Spleen (tissue), 11 donors: Measurements from ENCODE around the gene OR2T27. TPM values are rescaled to one million over a fixed set of nuclear protein-coding genes. Genes with fewer than 3 reads are reported as not detected.
A peak's percentile ranks its signal among the peaks of the same experiment; 100 is the strongest.
"Not testable (repeated sequence)": the region's sequence is repeated elsewhere in the genome, so short reads cannot be mapped to it uniquely, and the experiment has no call there.

ENCODE experiments used
- DNase-seq: peaks from one replicate; pipeline ENCODE4 v3.0.0-alpha.2; 2020
- H3K27ac ChIP-seq, 8 donors: fragments of 200-600 bp; sonication (generic) in 7 of 8; 1 replicate in 4 of 8; 2 replicates in 4 of 8; pipeline versions ENCODE4 v1.5.0 to v1.8.0; 2016 to 2021; ENCODE audit warnings: inconsistent platforms in 4 of 8, mild to moderate bottlenecking in 4 of 8, moderate library complexity in 1 of 8
- H3K27me3 ChIP-seq, 7 donors: fragments of 200-600 bp; sonication (generic) in 6 of 7; replicated peaks in 1 of 7; 1 replicate in 4 of 7; 2 replicates in 3 of 7; pipeline versions ENCODE4 v1.5.0 to v1.8.0; 2016 to 2021; ENCODE audit warnings: inconsistent platforms in 3 of 7, mild to moderate bottlenecking in 1 of 7
- H3K36me3 ChIP-seq, 6 donors: fragments of 200-600 bp; sonication (generic) in 5 of 6; 1 replicate in 4 of 6; 2 replicates in 2 of 6; pipeline versions ENCODE4 v1.5.0 to v1.8.0; 2016 to 2021; ENCODE audit warnings: inconsistent platforms in 2 of 6
- H3K4me1 ChIP-seq, 6 donors: fragments of 200-600 bp; sonication (generic) in 5 of 6; 1 replicate in 3 of 6; 2 replicates in 3 of 6; pipeline versions ENCODE4 v1.5.0 to v1.8.0; 2016 to 2021; ENCODE audit warnings: inconsistent platforms in 3 of 6
- H3K4me3 ChIP-seq, 8 donors: fragments of 200-600 bp; sonication (generic) in 7 of 8; 1 replicate in 4 of 8; 2 replicates in 4 of 8; pipeline versions ENCODE4 v1.5.0 to v1.8.0; 2016 to 2021; ENCODE audit warnings: inconsistent platforms in 4 of 8, mild to moderate bottlenecking in 4 of 8, moderate library complexity in 2 of 8
- H3K9me3 ChIP-seq, 8 donors: fragments of 200-600 bp; sonication (generic) in 7 of 8; 1 replicate in 4 of 8; 2 replicates in 4 of 8; pipeline versions ENCODE4 v1.5.0 to v1.8.0; 2016 to 2021; ENCODE audit warnings: inconsistent platforms in 4 of 8
- POLR2A ChIP-seq, 3 donors: fragments of 450-650 bp; IDR thresholded peaks; one replicate each; pipeline ENCODE4 v1.5.1; 2017; ENCODE audit warnings: antibody characterized with exemption in 3 of 3, mild to moderate bottlenecking in 1 of 3
- POLR2AphosphoS5 ChIP-seq, 3 donors: sonication (generic); formaldehyde crosslinking; IDR thresholded peaks; one replicate each; pipeline ENCODE4 v1.5.1; 2017; ENCODE audit warnings: antibody characterized with exemption in 3 of 3
- WGBS, 5 donors: extraction: QIAGEN DNeasy Blood & Tissue Kit in 3 of 5; methylation state at CpG; one replicate each; pipeline versions ENCODE4 v1.1.5 to v1.1.7; 2013 to 2018; 5-methylcytosine and 5-hydroxymethylcytosine counted together
- intact Hi-C: fragments of 100-400 bp; cut with DNase I; formaldehyde crosslinking; loops from one replicate; pipeline ENCODE4 v1.15.0; 2023; ENCODE audit warnings: low total_unique reads
- polyA plus RNA-seq, 3 donors: library from polyadenylated mRNA; stranded (reverse); fragments of 200-250 nt; gene quantifications; one replicate each; pipeline ENCODE4 v1.2.1, GENCODE V29; 2013
- total RNA-seq, 7 donors: library from RNA; depleted of rRNA in 3 of 7; stranded (reverse); fragments of >200 nt in 3 of 7; fragmentation: NEBNext Ultra II Directional in 4 of 7; extraction: Animal tissue kit (Norgen Biotek cat#: 25700) in 4 of 7; gene quantifications; one replicate each; pipeline versions ENCODE4 v1.1.0 to v1.2.1, GENCODE V29; 2016 to 2021
- TF ChIP-seq, protein P1 (sequence below), 11 experiments: fragments of 200-600 bp in 7 of 11; fragments of 450-650 bp in 4 of 11; sonication (generic) in 4 of 11; IDR thresholded peaks in 8 of 11; conservative IDR thresholded peaks in 3 of 11; 1 replicate in 7 of 11; 2 replicates in 4 of 11; pipeline versions ENCODE4 v1.4.0 to v1.8.0; 2016 to 2021; ENCODE audit warnings: antibody characterized with exemption in 11 of 11, inconsistent platforms in 4 of 11, mild to moderate bottlenecking in 1 of 11
- donor health status: healthy with polysubstance abuse.
- donor health status: DM: no; HTN: no; CAD: no; lungs with moderate emphysema.
- donor health status: DM: no; HTN: no; CAD: no.
- donor health status: Bipolar disorder and iron deficiency.
- donor health status: healthy.
- donor health status: DM: no; HTN: no; CAD: no.
- donor health status: DM: yes; HTN: yes; CAD: no.

OR2T27 gene
- total and polyA plus RNA-seq, 10 donors = not detected

GRCh38 chr1:248681651-248682050 lies 26.3 kb upstream of the OR2T27 start:
- TF ChIP-seq, protein P1, sequence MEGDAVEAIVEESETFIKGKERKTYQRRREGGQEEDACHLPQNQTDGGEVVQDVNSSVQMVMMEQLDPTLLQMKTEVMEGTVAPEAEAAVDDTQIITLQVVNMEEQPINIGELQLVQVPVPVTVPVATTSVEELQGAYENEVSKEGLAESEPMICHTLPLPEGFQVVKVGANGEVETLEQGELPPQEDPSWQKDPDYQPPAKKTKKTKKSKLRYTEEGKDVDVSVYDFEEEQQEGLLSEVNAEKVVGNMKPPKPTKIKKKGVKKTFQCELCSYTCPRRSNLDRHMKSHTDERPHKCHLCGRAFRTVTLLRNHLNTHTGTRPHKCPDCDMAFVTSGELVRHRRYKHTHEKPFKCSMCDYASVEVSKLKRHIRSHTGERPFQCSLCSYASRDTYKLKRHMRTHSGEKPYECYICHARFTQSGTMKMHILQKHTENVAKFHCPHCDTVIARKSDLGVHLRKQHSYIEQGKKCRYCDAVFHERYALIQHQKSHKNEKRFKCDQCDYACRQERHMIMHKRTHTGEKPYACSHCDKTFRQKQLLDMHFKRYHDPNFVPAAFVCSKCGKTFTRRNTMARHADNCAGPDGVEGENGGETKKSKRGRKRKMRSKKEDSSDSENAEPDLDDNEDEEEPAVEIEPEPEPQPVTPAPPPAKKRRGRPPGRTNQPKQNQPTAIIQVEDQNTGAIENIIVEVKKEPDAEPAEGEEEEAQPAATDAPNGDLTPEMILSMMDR (IDR thresholded peaks at IDR 0.05 in 8 of 11, conservative IDR thresholded peaks at IDR 0.05 in 3 of 11) = no peak
- TF ChIP-seq POLR2A (IDR thresholded peaks at IDR 0.05) = no peak
- no peak for TF ChIP-seq POLR2AphosphoS5 (IDR thresholded peaks at IDR 0.05)
- H3K4me3 ChIP-seq = no peak overlapping the region
- no peak for DNase-seq
- H3K4me1 ChIP-seq = no peaks in the 10 kb centered on the region
- H3K27ac ChIP-seq = no peak overlapping the region
- intact Hi-C loops = no loop called here
- H3K36me3 ChIP-seq = no peaks in the 10 kb centered on the region
- WGBS, 5 donors = 83 to 93% (median 87%) methylated on average over 8 of the region's 8 CpGs
- H3K27me3 ChIP-seq = no peaks in the 10 kb centered on the region
- H3K9me3 ChIP-seq = no peaks in the 10 kb centered on the region

GRCh38 chr1:248670003-248670402 lies 14.7 kb upstream of the OR2T27 start:
- Histone ChIP-seq H3K4me3 (no peak overlapping the region), H3K9me3 (peaks cover 0 to 32% (median 13%) of the 10 kb centered on the region in 8 donors), H3K27ac (no peak overlapping the region), H3K36me3 (no peaks in the 10 kb centered on the region), H3K27me3 (peaks cover 0 to 6% (median 0%) of the 10 kb centered on the region in 7 donors), H3K4me1 (no peaks in the 10 kb centered on the region)
- TF ChIP-seq POLR2AphosphoS5 (IDR thresholded peaks at IDR 0.05) (no peak), POLR2A (IDR thresholded peaks at IDR 0.05) (no peak)
- TF ChIP-seq, protein P1 (IDR thresholded peaks at IDR 0.05 in 8 of 11, conservative IDR thresholded peaks at IDR 0.05 in 3 of 11) = no peak
- WGBS, 5 donors = 67 to 85% (median 81%) methylated on average over 1 of the region's 1 CpG
- intact Hi-C loops = no loop called here
- no peak for DNase-seq

DNA sequence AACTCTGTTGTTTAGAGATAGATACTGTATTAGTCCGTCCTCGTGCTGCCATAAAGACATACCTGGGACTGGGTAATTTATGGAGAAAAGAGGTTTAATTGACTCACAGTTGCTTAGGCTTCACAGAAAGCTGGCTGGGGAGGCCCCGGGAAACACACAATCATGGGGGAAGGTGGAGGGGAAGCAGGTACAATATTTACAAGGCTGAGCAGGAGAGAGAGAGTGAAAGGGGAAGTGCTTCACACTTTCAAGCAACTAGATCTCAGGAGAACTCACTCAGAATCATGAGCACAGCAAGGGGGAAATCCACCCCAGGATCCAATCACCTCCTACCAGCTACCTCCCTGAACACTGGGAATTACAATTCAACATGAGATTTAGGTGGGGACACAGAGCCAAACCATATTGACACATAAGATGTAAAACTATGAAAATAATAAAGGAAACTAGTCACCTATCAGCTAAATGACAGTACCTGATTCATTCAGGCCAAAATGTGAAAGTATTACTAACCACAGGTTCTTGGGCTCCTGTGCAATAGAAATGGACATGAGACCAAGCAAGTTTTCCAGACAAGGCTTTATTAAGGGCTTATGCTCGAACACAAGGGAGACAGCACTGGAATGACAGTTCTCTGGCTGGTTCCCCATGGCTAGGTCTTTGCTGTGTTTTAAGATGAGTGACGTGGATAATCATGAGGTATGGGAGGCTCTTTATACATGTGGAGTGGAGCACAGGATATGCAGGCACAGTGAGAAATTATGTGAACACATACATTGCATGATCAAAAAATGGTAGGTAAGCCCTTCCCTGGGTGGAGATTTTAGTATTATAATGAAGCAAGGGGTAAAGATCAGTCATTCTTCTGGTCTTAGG lies 8.4 kb upstream of the OR2T27 start:
- WGBS, 5 donors = 53 to 61% (median 58%) methylated on average over 5 of the region's 5 CpGs
- H3K27me3 ChIP-seq, H3K4me3 ChIP-seq, DNase-seq, H3K4me1 ChIP-seq, intact Hi-C loops, H3K9me3 ChIP-seq, H3K36me3 ChIP-seq: not testable (repeated sequence)
- H3K27ac ChIP-seq = peak overlapping the region in 4 of 8 donors; percentile 37 to 69 (median 56)

GRCh38 chr1:248656797-248657196 lies 1.5 kb upstream of the OR2T27 start:
- H3K27ac ChIP-seq, H3K27me3 ChIP-seq, H3K4me3 ChIP-seq, DNase-seq, H3K4me1 ChIP-seq, H3K36me3 ChIP-seq, intact Hi-C loops, H3K9me3 ChIP-seq: not testable (repeated sequence)
- 69 to 88% (median 81%) methylated on average over 1 to 6 of the region's 6 CpGs for WGBS, 5 donors

GRCh38 chr1:248648770-248649536 lies 6.4 kb downstream of the OR2T27 start:
- H3K4me3 ChIP-seq, H3K9me3 ChIP-seq, H3K27me3 ChIP-seq, DNase-seq, H3K27ac ChIP-seq, H3K36me3 ChIP-seq, intact Hi-C loops, H3K4me1 ChIP-seq: not testable (repeated sequence)
- no CpG with 5 or more reads among the region's 1 CpG for WGBS, 5 donors

DNA sequence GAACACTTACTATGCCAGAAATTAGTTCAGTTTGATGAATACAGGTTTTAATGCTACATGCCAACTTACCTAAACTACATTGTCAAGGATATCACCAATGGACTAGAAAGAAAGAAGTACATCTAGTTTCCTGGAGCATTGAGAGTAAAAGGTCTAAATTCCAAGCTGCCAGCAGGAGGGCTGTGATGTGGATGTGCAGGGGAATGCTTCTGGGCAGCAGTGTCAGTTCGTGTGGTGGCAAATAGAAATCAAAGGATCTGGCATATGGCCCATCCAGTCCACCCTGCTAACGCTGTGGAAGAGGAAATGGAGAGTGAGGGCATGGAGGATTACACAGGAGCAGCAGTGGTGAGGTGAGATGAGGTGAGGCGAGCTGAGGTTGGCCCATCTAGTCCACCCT lies 10.2 kb downstream of the OR2T27 start, which contains the start of gene OR2T35:
TSS of gene OR2T35 (minus strand) at position 101 of the 400 bp plus-strand sequence. CDS start 6,020 bp downstream, outside the sequence.
- H3K36me3 ChIP-seq, H3K9me3 ChIP-seq, H3K4me1 ChIP-seq, intact Hi-C loops, H3K4me3 ChIP-seq, H3K27me3 ChIP-seq, H3K27ac ChIP-seq, DNase-seq: not testable (repeated sequence)
- WGBS, 5 donors = 71 to 100% (median 81%) methylated on average over 1 to 3 of the region's 3 CpGs; no CpG with 5 or more reads in 1 of the 5 donors

- H3K27me3 ChIP-seq, H3K4me1 ChIP-seq, DNase-seq, H3K36me3 ChIP-seq, H3K9me3 ChIP-seq, H3K4me3 ChIP-seq, intact Hi-C loops: not testable (repeated sequence)
- H3K27ac ChIP-seq = peak overlapping the region in 2 of 8 donors; percentile 62
- no CpG with 5 or more reads among the region's 4 CpGs for WGBS, 5 donors
Measured at GRCh38 chr1:248642971-248643651, 12.2 kb downstream of the OR2T27 start.

DNA sequence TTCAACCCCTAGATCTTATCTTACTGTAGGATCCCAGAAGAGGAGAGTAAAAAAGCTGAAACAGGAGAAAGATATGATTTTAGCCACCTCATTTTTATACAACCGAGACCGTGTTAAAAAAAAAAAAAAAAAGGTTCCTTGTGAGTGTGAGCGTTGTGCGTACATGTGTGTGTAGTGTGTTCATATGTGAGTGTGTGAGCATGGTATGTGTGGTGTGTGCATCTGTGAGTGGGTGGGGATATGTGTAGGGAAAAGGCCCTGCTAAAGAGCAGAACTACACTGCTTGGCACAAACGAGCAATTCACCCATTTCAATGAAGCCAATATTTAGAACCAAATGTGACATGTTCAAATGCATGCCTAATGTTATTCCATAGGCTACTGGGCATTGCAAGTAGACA lies 13.7 kb downstream of the OR2T27 start:
- H3K27me3 ChIP-seq, intact Hi-C loops: not testable (repeated sequence)
- 87 to 100% (median 100%) methylated on average over 2 to 4 of the region's 5 CpGs; no CpG with 5 or more reads in 1 of the 5 donors for WGBS, 5 donors

More for the DNA sequence above, 13.7 kb downstream of the OR2T27 start:
- not testable (repeated sequence) for DNase-seq, H3K4me3 ChIP-seq, H3K27ac ChIP-seq, H3K36me3 ChIP-seq, H3K4me1 ChIP-seq, H3K9me3 ChIP-seq
